GM21360 (cell line): ENCODE results near the gene ADGRF1.

Experiments used
- ATAC-seq: cut with Tn5 transposase; IDR thresholded peaks from one replicate; pipeline ENCODE4 v1.9.1; 2021; ENCODE audit warnings: mild to moderate bottlenecking, moderate library complexity; ENCODE audit not compliant: unreplicated experiment

The ADGRF1 gene

DNA sequence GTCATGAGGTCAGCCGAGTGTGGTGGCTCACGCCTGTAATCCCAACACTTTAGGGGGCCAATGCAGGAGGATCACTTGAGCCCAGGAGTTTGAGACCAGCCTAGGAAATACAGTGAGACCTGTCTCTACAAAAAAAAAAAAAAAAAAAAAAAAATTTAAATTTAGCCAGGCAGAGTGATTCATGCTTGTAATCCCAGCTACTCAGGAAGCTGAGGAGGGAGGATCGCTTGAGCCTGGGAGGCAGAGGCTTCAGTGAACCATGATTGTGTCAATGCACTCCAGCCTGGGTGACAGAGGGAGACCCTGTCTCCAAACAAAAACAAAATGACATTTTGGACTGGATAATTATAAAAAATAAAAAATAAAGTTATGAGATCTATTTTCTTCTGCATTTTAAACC lies 56.2 kb downstream of the ADGRF1 start:
- no peak for ATAC-seq

GRCh38 chr6:46983007-46983411 lies 59.1 kb downstream of the ADGRF1 start:
- ATAC-seq: no peak

DNA sequence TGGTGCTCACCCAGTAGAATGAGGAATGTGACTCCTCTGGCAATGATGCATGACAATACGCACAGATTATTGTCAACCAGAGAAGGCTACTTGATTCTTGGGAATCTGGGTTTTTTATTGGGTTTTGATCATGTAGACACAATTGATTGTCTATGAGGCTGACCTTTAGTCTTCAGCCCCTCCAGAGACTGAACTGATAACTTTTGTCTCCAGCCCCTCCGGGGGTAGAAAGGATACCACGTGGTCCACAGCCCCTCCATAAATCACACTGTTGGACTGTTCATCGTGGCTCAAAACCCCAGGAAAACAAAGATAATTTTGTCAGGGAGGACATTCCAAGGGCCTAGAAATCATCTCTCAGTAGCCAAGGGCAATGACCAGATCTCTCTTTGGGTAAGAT lies 62.9 kb downstream of the ADGRF1 start:
- no peak for ATAC-seq

DNA sequence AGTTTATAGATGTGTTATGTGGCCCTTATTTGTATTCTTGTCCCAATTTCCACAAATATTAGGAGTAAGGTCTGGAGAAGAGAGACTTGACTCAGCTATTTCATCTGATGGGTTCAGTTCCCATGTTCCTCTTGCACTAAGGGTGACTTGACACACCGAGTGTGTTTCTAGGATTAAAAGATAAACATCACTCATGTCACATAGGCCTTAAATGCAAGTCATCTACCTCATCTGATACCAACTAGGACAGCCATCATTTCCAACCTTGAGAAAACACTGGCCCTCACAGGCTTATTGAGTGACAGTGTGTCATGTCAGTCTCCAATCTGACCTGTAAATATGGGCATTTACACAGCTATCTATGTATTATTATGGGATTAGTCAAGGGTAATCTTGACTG lies 67.3 kb downstream of the ADGRF1 start:
- ATAC-seq: no peak

GRCh38 chr6:46973029-46973428 lies 69.1 kb downstream of the ADGRF1 start:
- no peak for ATAC-seq

- ATAC-seq: no peak
Measured at GRCh38 chr6:46972531-46972930, 69.6 kb downstream of the ADGRF1 start.

DNA sequence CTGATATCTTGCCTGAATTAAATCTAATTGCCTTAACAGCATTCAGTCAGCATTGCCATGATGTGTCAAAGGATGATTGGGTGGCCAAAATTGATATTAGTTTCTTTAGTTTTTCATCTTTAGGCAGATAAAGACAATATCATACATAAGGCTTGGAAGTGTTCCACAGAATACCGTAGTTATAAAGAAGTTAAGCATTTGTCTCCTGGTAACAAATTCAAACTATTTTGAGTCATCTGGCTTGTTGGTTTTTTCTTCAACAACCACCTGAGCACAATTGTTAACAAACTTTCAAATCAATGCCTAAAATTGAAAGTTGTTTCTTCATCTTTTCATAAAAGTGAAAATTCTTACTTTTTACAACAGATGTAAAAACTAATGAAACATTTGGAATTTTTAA lies 72.9 kb downstream of the ADGRF1 start:
- ATAC-seq: no peak

GRCh38 chr6:46967826-46968349 lies 74.2 kb downstream of the ADGRF1 start:
- no peak for ATAC-seq

- ATAC-seq: no peak
Measured at GRCh38 chr6:46964716-46965519, 77.2 kb downstream of the ADGRF1 start.

GRCh38 chr6:46963626-46964025 lies 78.5 kb downstream of the ADGRF1 start:
- ATAC-seq: no peak

GRCh38 chr6:46963039-46963438 lies 79.1 kb downstream of the ADGRF1 start:
- no peak for ATAC-seq

GRCh38 chr6:46961711-46962110 lies 80.4 kb downstream of the ADGRF1 start:
- ATAC-seq: no peak

DNA sequence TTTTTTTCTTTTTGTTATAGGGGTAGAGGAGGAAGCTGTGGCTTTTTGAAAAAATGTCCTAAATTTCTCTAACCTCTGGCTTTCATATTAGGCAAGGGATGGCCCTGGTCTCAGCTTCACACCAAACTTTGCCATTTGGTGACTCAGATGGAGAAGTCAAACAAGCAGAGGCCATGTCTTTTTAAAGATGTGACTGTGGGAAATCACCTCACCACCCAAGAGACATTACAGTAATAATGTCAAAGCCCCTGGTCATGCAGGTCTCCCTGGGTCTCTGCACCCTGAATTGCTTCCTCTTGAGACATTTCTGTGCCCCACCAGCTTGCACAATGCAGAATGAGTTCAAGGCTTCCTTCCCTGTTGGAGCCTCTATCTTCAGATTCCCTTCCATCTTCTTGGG lies 80.9 kb downstream of the ADGRF1 start:
- no peak for ATAC-seq

DNA sequence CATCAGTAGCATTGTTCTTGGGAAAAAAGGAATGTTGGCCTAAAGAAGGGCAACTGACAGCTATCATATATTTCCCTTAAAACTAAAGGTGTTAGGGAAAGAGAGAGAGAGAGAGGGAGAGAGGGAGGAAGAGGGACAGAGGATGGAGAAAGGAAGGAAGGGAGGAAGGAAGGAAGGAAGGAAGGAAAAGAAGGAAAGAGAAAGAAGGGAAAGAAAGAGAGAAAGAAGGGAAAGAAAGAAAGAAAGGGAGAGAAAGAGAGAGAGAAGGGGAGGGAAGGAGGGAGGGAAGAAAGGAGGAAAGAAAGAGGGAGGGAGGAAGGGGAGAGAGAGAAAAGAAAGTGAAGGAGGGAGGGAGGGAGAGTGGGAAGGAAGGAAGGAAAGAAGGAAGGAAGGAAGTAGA lies 82.7 kb downstream of the ADGRF1 start:
- no peak for ATAC-seq

GRCh38 chr6:46956409-46956808 lies 85.7 kb downstream of the ADGRF1 start:
- ATAC-seq: no peak

DNA sequence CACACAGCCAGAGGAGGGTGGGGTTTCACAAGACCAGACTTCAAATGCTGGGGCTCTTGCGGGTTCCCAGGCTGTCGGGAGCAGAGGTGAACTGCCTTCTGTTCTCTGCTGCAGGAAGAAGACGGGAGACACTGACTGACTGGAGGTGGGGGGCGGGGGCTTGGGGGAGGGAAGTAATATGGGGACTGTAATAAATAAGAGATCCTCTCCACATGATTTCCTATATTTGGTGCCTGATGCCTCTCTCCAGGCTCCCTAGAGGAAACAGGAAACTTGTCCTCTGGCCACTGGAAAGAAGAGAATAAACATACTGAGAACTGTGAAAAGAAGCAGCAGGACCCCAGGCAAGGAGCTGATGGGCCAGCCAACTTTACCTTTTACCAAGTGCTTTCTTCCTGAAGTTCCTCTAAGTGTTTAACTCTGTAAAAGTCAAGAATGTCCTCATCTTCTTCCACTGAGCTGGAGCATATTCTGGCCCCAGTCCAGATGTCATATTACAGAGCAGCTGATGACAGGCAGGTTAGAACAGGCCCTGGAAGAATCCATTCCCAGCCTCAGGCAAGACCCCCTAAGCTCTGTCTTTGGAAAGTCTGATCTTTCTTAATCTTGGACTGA lies 87.2 kb downstream of the ADGRF1 start:
- ATAC-seq: no peak

DNA sequence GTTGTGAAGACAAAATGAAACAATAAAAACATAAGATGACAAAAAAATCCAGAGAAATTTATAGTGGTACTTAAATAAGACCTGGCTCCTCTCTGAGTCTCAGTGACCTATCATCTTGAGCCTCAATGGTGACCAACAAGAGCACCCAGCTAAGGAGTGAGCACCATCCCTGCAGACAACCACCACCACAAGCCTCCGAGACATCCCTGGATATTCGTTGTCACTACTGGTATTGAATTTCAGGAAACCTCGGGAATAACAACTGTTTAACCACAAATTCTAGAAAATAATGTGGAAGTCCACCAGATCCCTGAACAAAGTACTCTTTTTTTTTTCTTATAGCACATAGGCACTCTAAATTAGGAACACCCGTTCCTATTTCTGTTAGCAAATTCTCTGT lies 88.2 kb downstream of the ADGRF1 start:
- ATAC-seq: no peak

- no peak for ATAC-seq
Measured at GRCh38 chr6:46949632-46950280, 92.4 kb downstream of the ADGRF1 start.

DNA sequence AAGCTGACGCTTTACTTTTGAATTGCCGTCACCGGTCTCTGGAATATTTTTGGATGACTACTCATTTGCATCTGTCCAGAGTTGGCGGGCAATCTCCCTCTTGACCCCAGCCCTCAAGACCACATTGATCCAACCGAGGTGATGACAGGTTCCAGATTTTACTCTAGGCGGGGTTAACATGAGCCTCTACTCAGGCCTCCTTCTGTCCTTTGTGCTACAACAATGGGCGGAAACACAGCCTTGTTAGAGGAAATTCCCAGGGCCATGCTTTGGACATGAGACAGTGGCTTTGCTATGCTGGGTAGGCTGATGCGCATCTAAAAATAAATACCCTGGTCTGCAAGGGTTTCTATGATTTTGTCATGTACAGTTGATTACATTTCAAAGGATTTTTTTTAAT lies 93.4 kb downstream of the ADGRF1 start:
- no peak for ATAC-seq
